Lung (tissue), 12 donors: Measurements from ENCODE around the gene WRNIP1. TPM values are rescaled to one million over a fixed set of nuclear protein-coding genes. Genes with fewer than 3 reads are reported as not detected.

Experiments used
- ATAC-seq: fragments of 200-7000 bp; cut with Tn5 transposase; one replicate; pipeline ENCODE4 v1.9.1; 2020; ENCODE audit warnings: moderate number of reproducible peaks; ENCODE audit not compliant: insufficient read depth, low FRiP score
- DNase-seq, 3 donors: peaks; one replicate each; pipeline ENCODE4 v3.0.0-alpha.2; 2013 to 2017
- H3K27ac ChIP-seq, 2 donors: one replicate each; pipeline ENCODE4 v1.5.1; 2013; ENCODE audit warnings: mild to moderate bottlenecking in 2 of 2, moderate library complexity in 2 of 2, control low read depth in 1 of 2, inconsistent platforms in 1 of 2, low read depth in 1 of 2, low read length in 1 of 2
- H3K27me3 ChIP-seq, 3 donors: one replicate each; pipeline ENCODE4 v1.5.1; 2013; ENCODE audit warnings: low read length in 2 of 3; ENCODE audit not compliant: control insufficient read depth in 3 of 3, insufficient read depth in 3 of 3
- H3K36me3 ChIP-seq, 4 donors: one replicate each; pipeline ENCODE4 v1.5.1; 2013; ENCODE audit warnings: low read length in 4 of 4, mild to moderate bottlenecking in 1 of 4, moderate library complexity in 1 of 4; ENCODE audit not compliant: control insufficient read depth in 4 of 4, insufficient read depth in 4 of 4
- H3K4me1 ChIP-seq, 5 donors: one replicate each; pipeline ENCODE4 v1.5.1; 2013; ENCODE audit warnings: low read length in 5 of 5, mild to moderate bottlenecking in 2 of 5, moderate library complexity in 1 of 5; ENCODE audit not compliant: control insufficient read depth in 5 of 5, insufficient read depth in 5 of 5
- H3K4me3 ChIP-seq: one replicate; pipeline ENCODE4 v1.5.1; 2013; ENCODE audit warnings: mild to moderate bottlenecking, control low read depth, moderate library complexity
- H3K9ac ChIP-seq, 2 donors: one replicate each; pipeline ENCODE4 v1.5.1; 2013; ENCODE audit warnings: low read length in 2 of 2, control low read depth in 1 of 2; ENCODE audit not compliant: insufficient read depth in 1 of 2
- H3K9me3 ChIP-seq, 4 donors: one replicate each; pipeline ENCODE4 v1.5.1; 2013; ENCODE audit warnings: low read length in 3 of 4, mild to moderate bottlenecking in 1 of 4, moderate library complexity in 1 of 4; ENCODE audit not compliant: control insufficient read depth in 4 of 4, insufficient read depth in 3 of 4
- WGBS, 2 donors: extraction: QIAGEN DNeasy Blood & Tissue Kit; methylation state at CpG; one replicate each; pipeline ENCODE4 v1.1.7; 2013; 5-methylcytosine and 5-hydroxymethylcytosine counted together
- polyA plus RNA-seq, 2 donors: library from polyadenylated mRNA; stranded (reverse); fragments of 200-250 nt; gene quantifications; one replicate each; pipeline ENCODE4 v1.2.1, GENCODE V29; 2013
- total RNA-seq, 2 donors: library from RNA; depleted of rRNA in 1 of 2; stranded (reverse); fragments of >200 nt in 1 of 2; gene quantifications; one replicate each; pipeline ENCODE4 v1.2.1, GENCODE V29; 2014 to 2021
- TF ChIP-seq, protein P1 (sequence below): IDR thresholded peaks from 2 replicates; pipeline ENCODE4 v1.5.1; 2012; ENCODE audit warnings: mild to moderate bottlenecking; ENCODE audit errors: control extremely low read depth, extremely low read depth
- donor health status: control.
- donor health status: control.
- donor health status: Bipolar disorder and iron deficiency.
- donor health status: healthy.
- donor health status: DM: yes; HTN: yes; CAD: no.

The WRNIP1 gene
- total and polyA plus RNA-seq, 4 donors, result 36.8 to 56.0 (median 42.7) TPM

DNA sequence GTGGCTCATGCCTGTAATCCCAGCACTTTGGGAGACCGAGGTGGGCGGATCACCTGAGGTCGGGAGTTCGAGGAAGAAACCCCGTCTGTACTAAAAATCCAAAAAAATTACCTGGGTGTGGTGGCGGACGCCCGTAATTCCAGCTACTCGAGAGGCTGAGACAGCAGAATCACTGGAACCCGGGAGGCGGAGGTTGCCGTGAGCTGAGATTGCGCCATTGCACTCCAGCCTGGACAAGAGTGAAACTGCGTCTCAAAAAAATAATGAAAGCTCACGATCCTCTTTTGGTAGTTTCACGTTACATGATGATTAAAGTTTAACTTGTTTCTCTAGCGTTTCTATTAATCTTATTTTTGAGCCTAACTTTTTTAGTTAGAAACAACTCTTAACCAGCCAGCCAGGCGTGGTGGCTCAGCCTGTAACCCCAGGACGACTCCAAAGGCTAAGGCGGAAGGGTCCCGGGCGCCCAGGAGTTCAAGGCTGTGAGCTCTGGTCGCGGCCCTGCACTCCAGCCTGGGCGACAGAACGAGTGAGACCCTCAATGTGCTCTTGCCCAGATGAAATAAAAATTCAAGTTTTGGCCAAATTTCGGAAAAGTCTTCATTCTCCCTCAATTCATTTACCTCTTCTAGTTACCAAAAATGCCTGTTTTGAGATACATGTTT is 1.2 kb upstream of the WRNIP1 start:
- no peak overlapping the region for H3K4me3 ChIP-seq
- H3K27ac ChIP-seq, result peak overlapping the region in 1 of 2 donors; percentile 67
- peak overlapping the region in 1 of 2 donors; percentile 91 for H3K9ac ChIP-seq
- DNase-seq (no peak), ATAC-seq (no peak)
- no peaks in the 10 kb centered on the region for H3K36me3 ChIP-seq
- WGBS, 2 donors, result 72 to 77% methylated on average over 27 of the region's 27 CpGs
- H3K27me3 ChIP-seq, result no peaks in the 10 kb centered on the region
- peaks cover 0 to 25% (median 13%) of the 10 kb centered on the region in 5 donors for H3K4me1 ChIP-seq
- no peaks in the 10 kb centered on the region for H3K9me3 ChIP-seq
- TF ChIP-seq, protein P1, sequence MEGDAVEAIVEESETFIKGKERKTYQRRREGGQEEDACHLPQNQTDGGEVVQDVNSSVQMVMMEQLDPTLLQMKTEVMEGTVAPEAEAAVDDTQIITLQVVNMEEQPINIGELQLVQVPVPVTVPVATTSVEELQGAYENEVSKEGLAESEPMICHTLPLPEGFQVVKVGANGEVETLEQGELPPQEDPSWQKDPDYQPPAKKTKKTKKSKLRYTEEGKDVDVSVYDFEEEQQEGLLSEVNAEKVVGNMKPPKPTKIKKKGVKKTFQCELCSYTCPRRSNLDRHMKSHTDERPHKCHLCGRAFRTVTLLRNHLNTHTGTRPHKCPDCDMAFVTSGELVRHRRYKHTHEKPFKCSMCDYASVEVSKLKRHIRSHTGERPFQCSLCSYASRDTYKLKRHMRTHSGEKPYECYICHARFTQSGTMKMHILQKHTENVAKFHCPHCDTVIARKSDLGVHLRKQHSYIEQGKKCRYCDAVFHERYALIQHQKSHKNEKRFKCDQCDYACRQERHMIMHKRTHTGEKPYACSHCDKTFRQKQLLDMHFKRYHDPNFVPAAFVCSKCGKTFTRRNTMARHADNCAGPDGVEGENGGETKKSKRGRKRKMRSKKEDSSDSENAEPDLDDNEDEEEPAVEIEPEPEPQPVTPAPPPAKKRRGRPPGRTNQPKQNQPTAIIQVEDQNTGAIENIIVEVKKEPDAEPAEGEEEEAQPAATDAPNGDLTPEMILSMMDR, result no peak

DNA sequence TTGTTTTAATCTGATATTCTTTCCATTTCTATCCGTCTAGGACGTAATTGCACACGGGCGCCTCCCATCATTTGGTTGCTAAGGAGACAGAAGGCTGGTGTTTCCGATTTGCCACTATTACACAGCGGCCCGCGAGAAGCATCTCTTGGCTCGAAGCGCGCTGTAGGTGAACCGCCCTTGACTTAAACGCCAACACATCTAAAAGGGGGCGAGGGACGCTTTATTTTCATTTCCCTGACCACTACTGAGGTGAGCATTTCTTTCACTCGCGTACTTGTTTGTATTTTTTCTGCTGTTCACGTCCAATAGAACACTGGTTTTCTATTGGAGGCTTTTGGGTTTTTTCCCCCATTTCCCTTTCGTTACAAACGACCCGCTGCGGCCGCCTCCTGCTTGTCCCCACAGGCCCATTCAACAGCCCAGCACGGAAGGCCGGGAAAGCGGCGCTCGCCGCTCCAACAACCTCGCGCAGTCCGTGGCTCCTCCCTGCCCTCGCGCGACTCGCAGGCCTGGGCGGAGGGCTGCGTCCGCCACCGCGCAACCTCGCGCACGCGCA is 505 bp upstream of the WRNIP1 start:
- 0 to 1% methylated on average over 44 to 45 of the region's 45 CpGs for WGBS, 2 donors
- Histone ChIP-seq H3K36me3 (no peaks in the 10 kb centered on the region), H3K4me3 (peak overlapping the region; percentile 22), H3K4me1 (peaks cover under 1 to 31% (median 13%) of the 10 kb centered on the region in 5 donors), H3K27me3 (no peaks in the 10 kb centered on the region), H3K9me3 (no peaks in the 10 kb centered on the region), H3K9ac (peak overlapping the region; percentile 65 to 91), H3K27ac (peak overlapping the region; percentile 92 to 94)
- TF ChIP-seq, protein P1, result no peak
- DNase-seq (peak; percentile 73 to 88 (median 78)), ATAC-seq (peak; percentile 86)

DNA sequence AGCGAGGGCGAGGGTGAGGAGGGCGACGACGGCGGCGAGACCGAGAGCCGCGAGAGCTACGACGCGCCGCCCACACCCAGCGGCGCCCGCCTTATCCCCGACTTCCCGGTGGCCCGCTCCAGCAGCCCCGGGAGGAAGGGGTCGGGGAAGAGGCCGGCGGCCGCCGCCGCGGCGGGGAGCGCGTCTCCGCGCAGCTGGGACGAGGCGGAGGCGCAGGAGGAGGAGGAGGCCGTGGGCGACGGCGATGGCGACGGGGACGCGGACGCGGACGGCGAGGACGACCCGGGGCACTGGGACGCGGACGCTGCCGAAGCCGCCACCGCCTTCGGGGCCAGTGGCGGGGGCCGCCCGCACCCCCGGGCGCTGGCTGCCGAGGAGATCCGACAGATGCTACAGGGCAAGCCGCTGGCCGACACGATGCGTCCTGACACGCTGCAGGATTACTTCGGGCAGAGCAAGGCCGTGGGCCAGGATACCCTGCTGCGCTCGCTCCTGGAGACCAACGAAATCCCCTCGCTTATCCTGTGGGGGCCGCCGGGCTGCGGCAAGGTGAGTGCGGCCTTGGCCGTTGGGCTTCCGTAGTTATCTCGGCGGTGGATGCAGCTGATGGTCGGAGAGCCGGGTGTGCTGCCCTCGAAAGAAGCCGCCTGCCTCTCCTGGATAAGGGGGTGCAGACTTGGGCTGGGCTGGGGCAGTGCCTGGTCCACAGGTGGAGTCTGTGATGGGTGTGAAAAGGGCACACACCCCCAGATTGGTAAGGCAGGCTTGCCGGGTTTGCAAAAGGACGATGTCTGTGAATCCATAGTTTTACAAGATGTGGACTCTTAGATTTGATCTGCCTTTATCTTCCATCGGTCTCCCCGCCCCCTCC is 938 bp downstream of the WRNIP1 start:
- DNase-seq, result peak; percentile 50 to 58 (median 51)
- Histone ChIP-seq H3K4me1 (peaks cover 3 to 44% (median 16%) of the 10 kb centered on the region in 5 donors), H3K9ac (peak overlapping the region in 1 of 2 donors; percentile 76), H3K4me3 (peak overlapping the region; percentile 97), H3K27ac (peak overlapping the region; percentile 90 to 91), H3K9me3 (no peaks in the 10 kb centered on the region), H3K27me3 (no peaks in the 10 kb centered on the region), H3K36me3 (peaks cover 0 to 5% (median 3%) of the 10 kb centered on the region in 4 donors)
- 0 to 1% methylated on average over 51 to 91 of the region's 91 CpGs for WGBS, 2 donors
- TF ChIP-seq, protein P1, result no peak
- peak; percentile 25 for ATAC-seq
